ENCODE measurements around the gene FAM47E.

FAM47E gene

GRCh38 chr4:76292730-76293129 lies 41.2 kb downstream of the FAM47E start:
- no peak for TF ChIP-seq FOXP2 (optimal IDR thresholded peaks at IDR 0.05; ENCODE audit: borderline replicate concordance, extremely low read depth, extremely low read length, insufficient read depth)
- TF ChIP-seq REST (IDR thresholded peaks at IDR 0.05; ENCODE audit: insufficient read depth in 1 of 2, low read depth in 2 of 2, low read length in 2 of 2): no peak
- TF ChIP-seq TAF1 (IDR thresholded peaks at IDR 0.05; ENCODE audit: borderline replicate concordance, insufficient read depth, low read length): no peak
- TF ChIP-seq POLR2AphosphoS5 (IDR thresholded peaks at IDR 0.05; ENCODE audit: low read depth, low read length): no peak

GRCh38 chr4:76293772-76294171 lies 42.3 kb downstream of the FAM47E start:
- TF ChIP-seq FOXP2 (optimal IDR thresholded peaks at IDR 0.05; ENCODE audit: borderline replicate concordance, extremely low read depth, extremely low read length, insufficient read depth) (no peak), REST (IDR thresholded peaks at IDR 0.05; ENCODE audit: insufficient read depth in 1 of 2, low read depth in 2 of 2, low read length in 2 of 2) (no peak), POLR2AphosphoS5 (IDR thresholded peaks at IDR 0.05; ENCODE audit: low read depth, low read length) (no peak)

- TF ChIP-seq REST (IDR thresholded peaks at IDR 0.05; ENCODE audit: insufficient read depth in 1 of 2, low read depth in 2 of 2, low read length in 2 of 2) (no peak), FOXP2 (optimal IDR thresholded peaks at IDR 0.05; ENCODE audit: borderline replicate concordance, extremely low read depth, extremely low read length, insufficient read depth) (no peak), TAF1 (IDR thresholded peaks at IDR 0.05; ENCODE audit: borderline replicate concordance, insufficient read depth, low read length) (no peak), SIN3A (IDR thresholded peaks at IDR 0.05; ENCODE audit: borderline replicate concordance, insufficient read depth, low read length) (no peak), POLR2AphosphoS5 (IDR thresholded peaks at IDR 0.05; ENCODE audit: low read depth, low read length) (no peak)
Observed at GRCh38 chr4:76296286-76296820, 44.8 kb downstream of the FAM47E start.

GRCh38 chr4:76298227-76298626 lies 46.7 kb downstream of the FAM47E start:
- TF ChIP-seq REST (IDR thresholded peaks at IDR 0.05; ENCODE audit: insufficient read depth in 1 of 2, low read depth in 2 of 2, low read length in 2 of 2): no peak
- TF ChIP-seq POLR2AphosphoS5 (IDR thresholded peaks at IDR 0.05; ENCODE audit: low read depth, low read length): no peak
- no peak for TF ChIP-seq FOXP2 (optimal IDR thresholded peaks at IDR 0.05; ENCODE audit: borderline replicate concordance, extremely low read depth, extremely low read length, insufficient read depth)
- no peak for TF ChIP-seq TAF1 (IDR thresholded peaks at IDR 0.05; ENCODE audit: borderline replicate concordance, insufficient read depth, low read length)
- TF ChIP-seq SIN3A (IDR thresholded peaks at IDR 0.05; ENCODE audit: borderline replicate concordance, insufficient read depth, low read length): no peak

- TF ChIP-seq FOXP2 (optimal IDR thresholded peaks at IDR 0.05; ENCODE audit: borderline replicate concordance, extremely low read depth, extremely low read length, insufficient read depth): no peak
- no peak for TF ChIP-seq POLR2AphosphoS5 (IDR thresholded peaks at IDR 0.05; ENCODE audit: low read depth, low read length)
- no peak for TF ChIP-seq SIN3A (IDR thresholded peaks at IDR 0.05; ENCODE audit: borderline replicate concordance, insufficient read depth, low read length)
- TF ChIP-seq REST (IDR thresholded peaks at IDR 0.05; ENCODE audit: insufficient read depth in 1 of 2, low read depth in 2 of 2, low read length in 2 of 2): no peak
- TF ChIP-seq TAF1 (IDR thresholded peaks at IDR 0.05; ENCODE audit: borderline replicate concordance, insufficient read depth, low read length): no peak
Observed at GRCh38 chr4:76300012-76300411, 48.5 kb downstream of the FAM47E start.
